IPS-18c (cell line): Measurements from ENCODE around the gene MMS19.
A peak's percentile ranks its signal among the peaks of the same experiment; 100 is the strongest.
"Not testable (repeated sequence)": the region's sequence is repeated elsewhere in the genome, so short reads cannot be mapped to it uniquely, and the experiment has no call there.

Experiments
- H3K4me3 ChIP-seq: 2 replicates; pipeline ENCODE4 v1.7.0; 2013; ENCODE audit warnings: low read depth, mild to moderate bottlenecking, low read length, moderate library complexity; ENCODE audit not compliant: insufficient read depth
- H3K9me3 ChIP-seq: one replicate; pipeline ENCODE4 v1.6.1; 2013; ENCODE audit warnings: mild to moderate bottlenecking, low read length, moderate library complexity; ENCODE audit not compliant: control insufficient read depth, insufficient read depth

MMS19 gene

DNA sequence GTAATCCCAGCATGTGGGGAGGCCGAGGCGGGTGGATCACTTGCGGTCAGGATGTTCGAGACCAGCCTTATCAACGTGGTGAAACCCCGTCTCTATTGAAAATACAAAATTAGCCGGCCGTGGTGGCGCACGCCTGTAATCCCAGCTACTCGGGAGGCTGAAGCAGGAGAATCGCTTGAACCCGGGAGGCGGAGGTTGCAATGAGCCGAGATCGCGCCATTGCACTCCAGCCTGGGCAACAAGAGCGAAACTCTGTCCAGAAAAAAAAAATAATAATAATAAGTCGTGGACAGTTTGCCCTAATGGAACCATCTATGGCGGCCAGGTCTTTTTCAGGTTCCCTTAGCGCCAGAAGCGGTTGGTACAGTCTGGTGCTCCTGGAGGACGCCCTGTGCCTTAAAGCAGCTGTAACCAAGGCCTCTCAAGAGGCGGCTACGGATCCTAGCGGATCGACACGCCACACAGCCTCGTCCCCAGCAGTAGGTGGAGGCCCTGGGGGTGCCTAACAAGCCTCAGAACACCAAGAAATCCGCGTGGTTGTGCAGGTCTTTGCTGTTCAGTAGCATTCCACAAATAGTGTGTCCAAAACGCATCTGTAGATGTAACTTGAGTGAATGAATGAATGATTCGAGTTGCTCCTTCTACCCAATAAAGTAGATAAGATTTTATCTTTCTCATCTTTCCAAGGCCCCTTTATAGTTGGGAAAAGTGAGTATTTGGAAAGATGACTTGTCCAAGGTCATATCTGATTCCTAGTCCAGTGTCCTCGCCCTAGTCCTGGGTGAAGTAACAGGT is 71.2 kb downstream of the MMS19 start:
- Histone ChIP-seq H3K9me3 (no peaks in the 10 kb centered on the region), H3K4me3 (peak overlapping the region; percentile 77)

DNA sequence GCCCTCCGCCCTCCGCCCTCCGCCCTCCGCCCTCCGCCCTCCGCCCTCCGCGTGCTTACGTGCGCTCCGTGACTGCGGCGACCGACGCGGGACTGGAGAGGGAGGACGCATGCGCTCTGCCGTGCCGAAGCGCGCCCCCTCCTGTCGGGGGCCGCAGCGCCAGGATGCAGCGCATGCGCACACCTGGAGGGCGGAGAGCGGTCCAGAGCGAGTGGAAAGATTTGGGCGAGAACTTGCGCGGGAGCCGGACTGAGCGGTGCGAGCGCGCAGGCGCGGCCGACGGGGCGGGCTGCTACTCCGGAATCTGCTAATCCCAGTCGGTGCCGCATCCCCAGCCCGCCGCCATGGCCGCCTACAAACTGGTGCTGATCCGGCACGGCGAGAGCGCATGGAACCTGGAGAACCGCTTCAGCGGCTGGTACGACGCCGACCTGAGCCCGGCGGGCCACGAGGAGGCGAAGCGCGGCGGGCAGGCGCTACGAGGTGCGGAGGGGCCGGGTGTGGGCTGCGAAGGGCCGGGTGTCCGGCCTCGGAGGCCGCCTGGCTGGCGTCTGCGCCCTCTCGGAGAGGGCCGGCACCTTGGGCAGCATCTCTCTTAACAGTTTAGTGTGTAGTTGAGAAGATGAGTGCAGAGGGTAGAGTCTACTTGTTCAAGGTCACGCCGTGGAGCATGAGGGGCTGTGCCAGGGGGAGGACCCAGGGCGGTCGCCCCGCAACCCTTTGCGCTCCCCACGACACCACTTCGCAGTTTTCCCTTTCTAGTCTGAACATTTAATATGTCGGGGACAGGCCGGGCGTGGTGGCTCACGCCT is 72.1 kb downstream of the MMS19 start, which contains the start of gene PGAM1:
Gene PGAM1, plus strand, starts transcription at position 228 of the 812 bp plus-strand sequence. Its CDS starts 117 bp downstream, at position 345.
- peak within 1 kb of the TSS; percentile 77 for H3K4me3 ChIP-seq

DNA sequence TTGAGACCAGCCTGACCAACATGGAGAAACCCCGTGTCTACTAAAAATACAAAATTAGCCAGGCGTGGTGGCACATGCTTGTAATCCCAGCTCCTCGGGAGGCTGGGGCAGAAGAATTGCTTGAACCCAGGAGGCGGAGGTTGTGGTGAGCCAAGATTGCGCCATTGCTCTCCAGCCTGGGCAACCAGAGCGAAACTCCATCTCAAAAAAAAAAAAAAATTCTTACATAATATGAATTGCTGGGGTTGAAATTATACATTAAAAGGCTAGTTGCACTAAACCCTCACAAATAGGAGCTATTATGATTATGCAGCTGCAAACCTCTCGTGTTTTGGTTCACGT is 74.5 kb downstream of the MMS19 start:
- H3K9me3 ChIP-seq, H3K4me3 ChIP-seq: not testable (repeated sequence)

More for the DNA sequence above, 72.1 kb downstream of the MMS19 start, which contains the start of gene PGAM1:
- H3K9me3 ChIP-seq: no peaks in the 10 kb centered on the region

DNA sequence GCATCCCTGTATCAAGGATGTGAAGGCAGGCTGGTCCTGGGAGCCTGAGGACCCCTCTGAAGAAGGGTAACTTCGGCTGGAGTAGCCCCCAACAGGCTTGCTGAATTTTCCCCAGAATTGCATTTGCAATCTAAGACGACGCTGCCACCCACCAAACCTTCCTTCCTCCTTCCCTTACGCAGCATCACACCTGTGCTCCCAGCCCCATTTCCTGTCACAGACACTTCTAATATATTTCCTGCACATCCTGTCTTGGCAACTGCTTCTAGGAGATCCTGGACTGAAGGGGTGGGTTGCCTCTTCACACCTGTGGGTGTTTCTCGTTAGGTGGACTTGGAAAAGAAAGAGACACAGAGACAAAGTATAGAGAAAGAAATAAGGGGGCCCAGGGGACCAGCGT is 81.7 kb downstream of the MMS19 start:
- Histone ChIP-seq H3K4me3 (no peak overlapping the region), H3K9me3 (no peaks in the 10 kb centered on the region)

DNA sequence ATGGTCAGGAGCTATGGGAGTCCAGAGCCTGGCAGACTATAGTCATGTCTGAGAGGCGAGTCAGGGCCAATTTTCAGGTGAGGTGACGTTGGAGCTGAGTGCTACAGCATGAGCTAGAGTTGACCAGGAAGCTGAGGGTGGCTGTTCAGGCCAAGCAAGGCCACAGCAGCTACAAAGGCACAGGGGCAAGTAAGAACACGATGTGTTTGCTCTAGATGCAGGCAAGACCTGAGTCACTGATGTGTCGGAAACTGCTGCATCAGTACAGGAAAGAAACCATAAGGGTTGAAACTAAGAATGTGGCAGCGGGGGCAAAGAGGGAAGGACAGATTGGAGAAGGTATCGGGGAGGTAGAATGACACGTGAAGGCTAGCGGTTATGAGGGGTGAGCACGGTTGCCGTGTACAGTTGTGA is 85.3 kb downstream of the MMS19 start:
- Histone ChIP-seq H3K9me3 (no peaks in the 10 kb centered on the region), H3K4me3 (no peak overlapping the region)

DNA sequence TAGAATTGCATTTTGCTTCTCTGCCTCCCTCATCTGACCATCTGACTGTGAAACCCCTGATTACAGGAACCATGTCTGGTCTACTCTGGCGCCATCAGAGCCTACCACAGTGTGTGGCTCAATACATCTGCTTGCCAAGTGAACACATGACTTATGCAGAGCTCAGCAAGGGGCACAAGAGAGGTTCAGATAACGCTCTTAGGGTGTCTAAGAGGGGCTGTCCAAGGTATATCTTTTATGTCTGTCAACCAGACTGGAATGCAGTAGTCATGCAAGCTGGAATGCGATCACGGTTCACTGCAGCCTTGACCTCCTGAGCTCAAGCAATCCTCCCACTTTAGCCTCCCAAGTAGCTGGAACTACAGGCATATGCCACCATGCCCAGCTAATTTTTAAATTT is 86.8 kb downstream of the MMS19 start:
- Histone ChIP-seq H3K9me3 (no peaks in the 10 kb centered on the region), H3K4me3 (no peak overlapping the region)

DNA sequence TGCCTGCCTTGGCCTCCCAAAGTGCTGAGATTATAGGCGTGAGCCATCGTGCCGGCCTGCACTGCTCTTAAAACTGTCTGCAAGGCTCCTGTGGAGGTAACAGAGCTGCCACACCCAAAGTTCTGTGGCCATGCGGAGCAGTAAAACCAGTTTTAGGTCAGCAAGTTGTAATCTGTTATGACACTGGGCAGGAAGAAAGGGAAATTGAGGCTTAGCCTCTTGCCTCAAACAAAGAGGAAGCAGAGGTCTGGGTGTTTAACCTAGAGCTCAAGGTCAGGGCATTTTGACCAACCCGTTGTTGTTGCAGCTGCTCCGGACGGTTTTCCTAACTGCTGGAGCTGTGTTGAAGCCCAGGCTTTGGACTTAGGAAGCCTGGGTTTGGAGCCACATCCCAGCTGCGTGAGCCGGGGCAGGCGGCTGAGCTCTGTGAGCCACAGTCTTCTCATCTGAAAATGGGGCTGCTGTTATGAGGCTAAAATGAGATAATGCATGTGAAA is 89.7 kb downstream of the MMS19 start:
- Histone ChIP-seq H3K4me3 (no peak overlapping the region), H3K9me3 (no peaks in the 10 kb centered on the region)
